Measurements from ENCODE around the gene FBXO21. TPM values are rescaled to one million over a fixed set of nuclear protein-coding genes. Genes with fewer than 3 reads are reported as not detected.

Gene FBXO21
- total RNA-seq, 1 experiment from 2014 or later, result 37.8 TPM

DNA sequence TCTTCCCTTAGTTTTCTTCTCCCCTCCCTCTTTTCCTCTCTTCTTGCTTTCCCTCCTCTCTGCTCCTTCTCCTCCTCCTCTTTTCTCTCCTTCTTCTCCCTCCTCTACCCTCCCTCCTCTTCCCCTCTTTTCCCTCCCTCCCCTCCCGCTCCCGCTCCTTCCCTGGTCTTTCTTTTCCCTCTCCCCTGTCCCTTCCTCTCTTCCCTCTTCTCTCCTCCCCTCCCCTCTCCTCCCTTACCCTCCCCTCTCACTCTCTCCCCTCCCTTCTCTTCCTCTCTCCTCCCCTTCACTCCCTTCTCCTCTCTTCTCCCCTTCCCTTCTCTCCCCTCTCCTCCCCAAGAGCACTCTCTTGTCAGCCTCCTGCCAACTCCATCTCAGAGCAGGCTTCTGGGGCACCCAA is 17.4 kb upstream of the FBXO21 start:
- CTCF ChIA-PET, result no interaction called here
- Histone ChIP-seq H3K4me3 (ENCODE audit: low read depth in 2 of 2, low read length in 2 of 2) (no peak overlapping the region), H3K36me3 (ENCODE audit: control insufficient read depth, insufficient read depth, low read length) (no peaks in the 10 kb centered on the region), H3K27me3 (ENCODE audit: control insufficient read depth, insufficient read depth, low read length) (no peaks in the 10 kb centered on the region), H3K4me1 (ENCODE audit: control insufficient read depth, insufficient read depth, low read length) (no peaks in the 10 kb centered on the region), H3K27ac (ENCODE audit: low read length) (no peak overlapping the region), H3K9me3 (ENCODE audit: control insufficient read depth, insufficient read depth, low read depth, low read length) (no peaks in the 10 kb centered on the region)
- no peak for ATAC-seq
- DNase-seq (ENCODE audit: low read depth, low spot score), result no peak
- in situ Hi-C loops (cut with HindIII; ENCODE audit: low pct_unique_long_range_greater_than_20kb, low sequenced_read_pairs) (no loop called here), intact Hi-C loops (cut with micrococcal nuclease; ENCODE audit: unreplicated experiment) (no loop called here)
- POLR2A ChIA-PET, result no interaction called here
- TF ChIP-seq, protein P1, sequence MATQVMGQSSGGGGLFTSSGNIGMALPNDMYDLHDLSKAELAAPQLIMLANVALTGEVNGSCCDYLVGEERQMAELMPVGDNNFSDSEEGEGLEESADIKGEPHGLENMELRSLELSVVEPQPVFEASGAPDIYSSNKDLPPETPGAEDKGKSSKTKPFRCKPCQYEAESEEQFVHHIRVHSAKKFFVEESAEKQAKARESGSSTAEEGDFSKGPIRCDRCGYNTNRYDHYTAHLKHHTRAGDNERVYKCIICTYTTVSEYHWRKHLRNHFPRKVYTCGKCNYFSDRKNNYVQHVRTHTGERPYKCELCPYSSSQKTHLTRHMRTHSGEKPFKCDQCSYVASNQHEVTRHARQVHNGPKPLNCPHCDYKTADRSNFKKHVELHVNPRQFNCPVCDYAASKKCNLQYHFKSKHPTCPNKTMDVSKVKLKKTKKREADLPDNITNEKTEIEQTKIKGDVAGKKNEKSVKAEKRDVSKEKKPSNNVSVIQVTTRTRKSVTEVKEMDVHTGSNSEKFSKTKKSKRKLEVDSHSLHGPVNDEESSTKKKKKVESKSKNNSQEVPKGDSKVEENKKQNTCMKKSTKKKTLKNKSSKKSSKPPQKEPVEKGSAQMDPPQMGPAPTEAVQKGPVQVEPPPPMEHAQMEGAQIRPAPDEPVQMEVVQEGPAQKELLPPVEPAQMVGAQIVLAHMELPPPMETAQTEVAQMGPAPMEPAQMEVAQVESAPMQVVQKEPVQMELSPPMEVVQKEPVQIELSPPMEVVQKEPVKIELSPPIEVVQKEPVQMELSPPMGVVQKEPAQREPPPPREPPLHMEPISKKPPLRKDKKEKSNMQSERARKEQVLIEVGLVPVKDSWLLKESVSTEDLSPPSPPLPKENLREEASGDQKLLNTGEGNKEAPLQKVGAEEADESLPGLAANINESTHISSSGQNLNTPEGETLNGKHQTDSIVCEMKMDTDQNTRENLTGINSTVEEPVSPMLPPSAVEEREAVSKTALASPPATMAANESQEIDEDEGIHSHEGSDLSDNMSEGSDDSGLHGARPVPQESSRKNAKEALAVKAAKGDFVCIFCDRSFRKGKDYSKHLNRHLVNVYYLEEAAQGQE (IDR thresholded peaks at IDR 0.05; ENCODE audit: insufficient read depth in 1 of 2, low read depth in 2 of 2, low read length in 1 of 2), result no peak
- TF ChIP-seq TCF7L2 (IDR thresholded peaks at IDR 0.05; ENCODE audit: low read depth, low read length) (no peak), SIN3A (IDR thresholded peaks at IDR 0.05; ENCODE audit: borderline replicate concordance, insufficient read depth, low read depth, low read length) (no peak), POLR2AphosphoS5 (IDR thresholded peaks at IDR 0.05; ENCODE audit: low read depth, low read length) (no peak)
- TF ChIP-seq, protein P2, sequence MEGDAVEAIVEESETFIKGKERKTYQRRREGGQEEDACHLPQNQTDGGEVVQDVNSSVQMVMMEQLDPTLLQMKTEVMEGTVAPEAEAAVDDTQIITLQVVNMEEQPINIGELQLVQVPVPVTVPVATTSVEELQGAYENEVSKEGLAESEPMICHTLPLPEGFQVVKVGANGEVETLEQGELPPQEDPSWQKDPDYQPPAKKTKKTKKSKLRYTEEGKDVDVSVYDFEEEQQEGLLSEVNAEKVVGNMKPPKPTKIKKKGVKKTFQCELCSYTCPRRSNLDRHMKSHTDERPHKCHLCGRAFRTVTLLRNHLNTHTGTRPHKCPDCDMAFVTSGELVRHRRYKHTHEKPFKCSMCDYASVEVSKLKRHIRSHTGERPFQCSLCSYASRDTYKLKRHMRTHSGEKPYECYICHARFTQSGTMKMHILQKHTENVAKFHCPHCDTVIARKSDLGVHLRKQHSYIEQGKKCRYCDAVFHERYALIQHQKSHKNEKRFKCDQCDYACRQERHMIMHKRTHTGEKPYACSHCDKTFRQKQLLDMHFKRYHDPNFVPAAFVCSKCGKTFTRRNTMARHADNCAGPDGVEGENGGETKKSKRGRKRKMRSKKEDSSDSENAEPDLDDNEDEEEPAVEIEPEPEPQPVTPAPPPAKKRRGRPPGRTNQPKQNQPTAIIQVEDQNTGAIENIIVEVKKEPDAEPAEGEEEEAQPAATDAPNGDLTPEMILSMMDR (IDR thresholded peaks at IDR 0.05), result no peak
- no TSS peak for BruUV-seq (replicated peaks)

DNA sequence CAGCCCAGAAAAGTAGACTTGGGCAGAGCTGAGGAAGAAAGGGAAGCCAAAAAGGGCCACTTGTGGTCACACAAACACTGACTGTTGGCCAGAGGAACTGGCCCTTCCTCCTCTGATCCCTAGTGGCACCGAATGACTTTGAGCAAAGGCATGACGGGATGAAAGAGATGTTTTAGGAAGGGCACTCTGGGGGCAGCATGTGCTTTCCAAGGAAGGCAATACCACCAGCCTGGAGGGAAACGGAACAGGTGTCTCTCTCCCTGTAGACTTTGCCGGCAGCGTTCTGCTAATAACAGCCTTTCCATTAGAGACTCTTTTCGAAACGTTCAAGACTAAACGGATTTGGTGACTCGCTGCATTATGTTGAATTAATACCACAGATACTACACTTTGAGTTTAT is 12.3 kb upstream of the FBXO21 start:
- in situ Hi-C loops (cut with HindIII; ENCODE audit: low pct_unique_long_range_greater_than_20kb, low sequenced_read_pairs), result no loop called here

More for the DNA sequence above, 12.3 kb upstream of the FBXO21 start:
- ChIA-PET POLR2A (no interaction called here), CTCF (no interaction called here)
- BruUV-seq (replicated peaks), result no TSS peak
- TF ChIP-seq, protein P1 (IDR thresholded peaks at IDR 0.05; ENCODE audit: insufficient read depth in 1 of 2, low read depth in 2 of 2, low read length in 1 of 2), result no peak
- no peak for TF ChIP-seq SIN3A (IDR thresholded peaks at IDR 0.05; ENCODE audit: borderline replicate concordance, insufficient read depth, low read depth, low read length)
- no peak for TF ChIP-seq TCF7L2 (IDR thresholded peaks at IDR 0.05; ENCODE audit: low read depth, low read length)
- no peak for TF ChIP-seq POLR2AphosphoS5 (IDR thresholded peaks at IDR 0.05; ENCODE audit: low read depth, low read length)
- TF ChIP-seq, protein P2 (IDR thresholded peaks at IDR 0.05), result no peak
- intact Hi-C loops (cut with micrococcal nuclease; ENCODE audit: unreplicated experiment), result no loop called here
- ATAC-seq (no peak), DNase-seq (ENCODE audit: low read depth, low spot score) (no peak)
- H3K27me3 ChIP-seq (ENCODE audit: control insufficient read depth, insufficient read depth, low read length), result no peaks in the 10 kb centered on the region
- H3K4me3 ChIP-seq (ENCODE audit: low read depth in 2 of 2, low read length in 2 of 2), result no peak overlapping the region
- no peak overlapping the region for H3K27ac ChIP-seq (ENCODE audit: low read length)
- H3K4me1 ChIP-seq (ENCODE audit: control insufficient read depth, insufficient read depth, low read length), result no peaks in the 10 kb centered on the region
- H3K36me3 ChIP-seq (ENCODE audit: control insufficient read depth, insufficient read depth, low read length), result no peaks in the 10 kb centered on the region
- no peaks in the 10 kb centered on the region for H3K9me3 ChIP-seq (ENCODE audit: control insufficient read depth, insufficient read depth, low read depth, low read length)
